ENCODE measurements around the gene UGT1A4. TPM values are rescaled to one million over a fixed set of nuclear protein-coding genes. Genes with fewer than 3 reads are reported as not detected.

The UGT1A4 gene
- total RNA-seq, 4 donors from 2014 or later: 0.13 to 3.8 (median 0.45) TPM

DNA sequence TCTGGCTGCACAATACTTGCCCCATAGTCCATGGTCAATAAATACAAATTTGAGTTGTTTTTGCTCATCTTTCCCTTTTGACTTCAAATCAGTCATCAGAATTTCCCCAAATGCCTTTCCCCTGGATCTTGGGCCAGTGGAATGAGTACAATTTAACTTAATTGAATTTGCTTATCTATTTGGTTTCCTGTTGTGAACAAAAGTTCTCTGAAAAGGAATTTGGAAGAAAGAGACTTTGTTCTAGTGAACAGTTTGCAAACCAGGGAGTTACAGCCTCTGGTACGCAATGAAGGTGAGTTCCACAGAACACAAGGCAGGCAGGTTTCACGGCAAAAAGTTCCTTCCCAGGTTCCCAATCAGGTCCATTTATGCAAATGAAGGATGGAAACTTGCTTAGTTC is 40.3 kb downstream of the UGT1A4 start:
- DNase-seq: no peak
- Histone ChIP-seq H3K27me3 (no peaks in the 10 kb centered on the region), H3K36me3 (no peaks in the 10 kb centered on the region), H3K4me1 (no peaks in the 10 kb centered on the region), H3K9me3 (no peaks in the 10 kb centered on the region), H3K4me3 (replicated peaks in 1 of 3) (no peak overlapping the region), H3K27ac (no peak overlapping the region)
- intact Hi-C loops (cut with DNase I): no loop called here
- TF ChIP-seq CTCF (IDR thresholded peaks at IDR 0.05) (no peak), POLR2A (IDR thresholded peaks at IDR 0.05) (no peak)
- 92 to 95% methylated on average over 2 of the region's 2 CpGs for WGBS, 2 donors

- no peak within 1 kb of the TSS for H3K4me3 ChIP-seq (replicated peaks in 1 of 3)
- H3K27me3 ChIP-seq: no peaks in the 10 kb centered on the region
- no peak within 1 kb of the TSS for H3K27ac ChIP-seq
- H3K4me1 ChIP-seq: no peaks in the 10 kb centered on the region
- no peaks in the 10 kb centered on the region for H3K9me3 ChIP-seq
- TF ChIP-seq POLR2A (IDR thresholded peaks at IDR 0.05): no peak
- TF ChIP-seq CTCF (IDR thresholded peaks at IDR 0.05): no peak
- no peak for DNase-seq
- intact Hi-C loops (cut with DNase I): no loop called here
- WGBS, 2 donors: 92 to 97% methylated on average over 6 of the region's 6 CpGs
- no peaks in the 10 kb centered on the region for H3K36me3 ChIP-seq
Observed at GRCh38 chr2:233760043-233760442, 41.5 kb downstream of the UGT1A4 start, which contains the start of gene UGT1A1. Gene UGT1A1 (plus strand): TSS chr2:233760270. CDS start chr2:233760288, 18 bp downstream.

- TF ChIP-seq POLR2A (IDR thresholded peaks at IDR 0.05) (no peak), CTCF (IDR thresholded peaks at IDR 0.05) (no peak)
- H3K27me3 ChIP-seq: no peaks in the 10 kb centered on the region
- H3K4me1 ChIP-seq: no peaks in the 10 kb centered on the region
- H3K4me3 ChIP-seq (replicated peaks in 1 of 3): no peak overlapping the region
- 90 to 96% methylated on average over 4 of the region's 4 CpGs for WGBS, 2 donors
- DNase-seq: no peak
- no peaks in the 10 kb centered on the region for H3K9me3 ChIP-seq
- H3K36me3 ChIP-seq: no peaks in the 10 kb centered on the region
- intact Hi-C loops (cut with DNase I): no loop called here
- no peak overlapping the region for H3K27ac ChIP-seq
Observed at GRCh38 chr2:233761040-233761769, 42.7 kb downstream of the UGT1A4 start.

- Histone ChIP-seq H3K4me3 (replicated peaks in 1 of 3) (no peak overlapping the region), H3K27ac (no peak overlapping the region), H3K36me3 (no peaks in the 10 kb centered on the region), H3K9me3 (no peaks in the 10 kb centered on the region), H3K27me3 (no peaks in the 10 kb centered on the region), H3K4me1 (no peaks in the 10 kb centered on the region)
- TF ChIP-seq CTCF (IDR thresholded peaks at IDR 0.05) (no peak), POLR2A (IDR thresholded peaks at IDR 0.05) (no peak)
- intact Hi-C loops (cut with DNase I): no loop called here
- no peak for DNase-seq
- 80 to 88% methylated on average over 7 of the region's 7 CpGs for WGBS, 2 donors
Observed at GRCh38 chr2:233764264-233764663, 45.7 kb downstream of the UGT1A4 start.

DNA sequence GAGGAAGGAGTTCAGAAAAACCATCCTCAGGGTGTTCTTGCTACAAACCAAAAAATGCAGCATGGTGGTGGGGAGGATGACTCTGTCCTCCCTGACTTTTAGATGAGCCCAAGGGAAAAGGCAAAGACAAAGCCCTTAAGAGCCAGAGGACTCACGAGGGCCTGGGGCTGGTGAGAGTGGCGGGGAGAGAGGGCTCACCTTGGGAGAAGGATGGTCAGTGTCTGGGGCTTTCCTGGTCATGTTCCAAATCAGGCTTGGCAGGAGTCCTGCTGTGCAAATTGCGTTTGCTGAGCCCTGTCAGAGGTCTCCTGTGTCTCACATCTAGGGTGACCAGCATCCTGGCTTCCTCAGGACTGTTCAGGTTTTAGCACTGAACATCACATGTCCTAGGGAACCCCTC is 46.2 kb downstream of the UGT1A4 start:
- TF ChIP-seq CTCF (IDR thresholded peaks at IDR 0.05) (no peak), POLR2A (IDR thresholded peaks at IDR 0.05) (no peak)
- H3K27ac ChIP-seq: no peak overlapping the region
- H3K9me3 ChIP-seq: no peaks in the 10 kb centered on the region
- no peak for DNase-seq
- H3K4me3 ChIP-seq (replicated peaks in 1 of 3): no peak overlapping the region
- intact Hi-C loops (cut with DNase I): no loop called here
- H3K27me3 ChIP-seq: no peaks in the 10 kb centered on the region
- WGBS, 2 donors: 44 to 46% methylated on average over 3 of the region's 3 CpGs
- H3K36me3 ChIP-seq: no peaks in the 10 kb centered on the region
- no peaks in the 10 kb centered on the region for H3K4me1 ChIP-seq

Measured in thyroid gland (tissue), 4 donors.